ENCODE results near the gene PLPPR3.
"Not testable (repeated sequence)": the region's sequence is repeated elsewhere in the genome, so short reads cannot be mapped to it uniquely, and the experiment has no call there.

PLPPR3 gene

DNA sequence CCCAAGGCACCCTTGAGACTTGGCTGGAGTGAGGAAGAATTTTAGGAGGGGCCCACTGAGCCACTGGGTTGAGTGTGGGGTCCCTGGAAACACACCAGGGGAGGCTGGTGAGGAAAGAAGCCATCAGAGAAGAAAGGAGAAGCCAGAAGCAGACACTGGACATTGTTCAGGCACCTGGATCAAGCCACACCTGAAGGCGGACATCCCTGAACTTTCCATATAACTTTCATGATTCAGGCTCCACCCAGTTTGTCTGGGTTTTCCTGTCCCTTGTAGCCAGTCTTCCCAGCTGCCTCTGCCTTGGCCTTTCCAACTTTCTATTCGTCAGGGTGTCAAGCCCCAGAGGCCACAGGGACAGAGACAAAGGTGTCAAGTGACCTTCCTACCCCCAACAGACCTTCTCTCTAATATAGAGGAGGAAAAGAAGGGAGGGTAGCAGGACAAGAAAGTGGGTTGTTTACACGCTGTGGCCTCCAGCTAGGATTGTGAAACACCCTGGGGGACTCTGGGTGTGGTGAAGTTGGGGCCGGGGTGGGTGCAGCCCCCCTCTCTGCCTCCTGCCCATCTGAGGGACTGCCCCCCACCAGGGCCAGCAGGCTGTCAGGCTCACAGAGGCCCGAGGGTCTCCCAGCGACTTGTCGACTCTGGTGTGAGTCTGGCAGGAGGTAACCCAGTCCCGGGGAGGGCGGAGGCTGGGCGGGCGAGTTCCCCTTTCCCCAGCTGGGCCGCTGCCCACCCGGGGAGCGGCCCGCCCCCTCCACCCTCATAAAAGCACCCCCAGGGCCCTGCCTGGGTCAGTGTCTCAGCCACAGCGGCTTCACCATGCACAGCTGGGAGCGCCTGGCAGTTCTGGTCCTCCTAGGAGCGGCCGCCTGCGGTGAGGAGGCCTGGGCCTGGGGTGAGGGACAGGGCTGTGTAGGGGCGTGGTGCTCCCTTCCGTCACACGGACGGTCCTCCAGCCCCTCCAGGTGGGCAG, 37.4 kb upstream of the PLPPR3 start, which contains the start of gene CFD:
TSS of gene CFD (plus strand) at position 797 of the 976 bp plus-strand sequence. CDS start at position 823, 26 bp downstream.
- TF ChIP-seq, protein P1, sequence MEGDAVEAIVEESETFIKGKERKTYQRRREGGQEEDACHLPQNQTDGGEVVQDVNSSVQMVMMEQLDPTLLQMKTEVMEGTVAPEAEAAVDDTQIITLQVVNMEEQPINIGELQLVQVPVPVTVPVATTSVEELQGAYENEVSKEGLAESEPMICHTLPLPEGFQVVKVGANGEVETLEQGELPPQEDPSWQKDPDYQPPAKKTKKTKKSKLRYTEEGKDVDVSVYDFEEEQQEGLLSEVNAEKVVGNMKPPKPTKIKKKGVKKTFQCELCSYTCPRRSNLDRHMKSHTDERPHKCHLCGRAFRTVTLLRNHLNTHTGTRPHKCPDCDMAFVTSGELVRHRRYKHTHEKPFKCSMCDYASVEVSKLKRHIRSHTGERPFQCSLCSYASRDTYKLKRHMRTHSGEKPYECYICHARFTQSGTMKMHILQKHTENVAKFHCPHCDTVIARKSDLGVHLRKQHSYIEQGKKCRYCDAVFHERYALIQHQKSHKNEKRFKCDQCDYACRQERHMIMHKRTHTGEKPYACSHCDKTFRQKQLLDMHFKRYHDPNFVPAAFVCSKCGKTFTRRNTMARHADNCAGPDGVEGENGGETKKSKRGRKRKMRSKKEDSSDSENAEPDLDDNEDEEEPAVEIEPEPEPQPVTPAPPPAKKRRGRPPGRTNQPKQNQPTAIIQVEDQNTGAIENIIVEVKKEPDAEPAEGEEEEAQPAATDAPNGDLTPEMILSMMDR (conservative IDR thresholded peaks at IDR 0.05; ENCODE audit: control insufficient read depth, insufficient read depth, low read depth, low read length), result no peak
- DNase-seq (ENCODE audit: low read depth), result peak; percentile 47
- peak within 1 kb of the TSS; percentile 19 for H3K4me3 ChIP-seq (ENCODE audit: control insufficient read depth, low read depth, low read length)

GRCh38 chr19:858284-858683, 36.5 kb upstream of the PLPPR3 start:
- H3K4me3 ChIP-seq (ENCODE audit: control insufficient read depth, low read depth, low read length), result no peak overlapping the region
- no peak for DNase-seq (ENCODE audit: low read depth)
- TF ChIP-seq, protein P1 (conservative IDR thresholded peaks at IDR 0.05; ENCODE audit: control insufficient read depth, insufficient read depth, low read depth, low read length), result no peak

DNA sequence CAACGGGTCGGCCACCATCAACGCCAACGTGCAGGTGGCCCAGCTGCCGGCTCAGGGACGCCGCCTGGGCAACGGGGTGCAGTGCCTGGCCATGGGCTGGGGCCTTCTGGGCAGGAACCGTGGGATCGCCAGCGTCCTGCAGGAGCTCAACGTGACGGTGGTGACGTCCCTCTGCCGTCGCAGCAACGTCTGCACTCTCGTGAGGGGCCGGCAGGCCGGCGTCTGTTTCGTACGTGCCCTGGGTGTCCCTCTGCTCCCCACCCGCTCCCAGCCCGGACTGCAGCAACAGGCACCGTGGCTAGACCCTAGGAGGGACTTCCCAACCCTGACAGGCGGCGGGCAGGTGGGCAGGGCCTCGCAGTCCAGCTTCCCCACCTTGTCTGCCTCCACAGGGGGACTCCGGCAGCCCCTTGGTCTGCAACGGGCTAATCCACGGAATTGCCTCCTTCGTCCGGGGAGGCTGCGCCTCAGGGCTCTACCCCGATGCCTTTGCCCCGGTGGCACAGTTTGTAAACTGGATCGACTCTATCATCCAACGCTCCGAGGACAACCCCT, 33.9 kb upstream of the PLPPR3 start:
- H3K4me3 ChIP-seq (ENCODE audit: control insufficient read depth, low read depth, low read length), result no peak overlapping the region
- TF ChIP-seq, protein P1 (conservative IDR thresholded peaks at IDR 0.05; ENCODE audit: control insufficient read depth, insufficient read depth, low read depth, low read length), result no peak
- no peak for DNase-seq (ENCODE audit: low read depth)

- TF ChIP-seq, protein P1 (conservative IDR thresholded peaks at IDR 0.05; ENCODE audit: control insufficient read depth, insufficient read depth, low read depth, low read length), result no peak
- no peak for DNase-seq (ENCODE audit: low read depth)
- H3K4me3 ChIP-seq (ENCODE audit: control insufficient read depth, low read depth, low read length), result no peak overlapping the region
Measured at GRCh38 chr19:855142-855541, 33.4 kb upstream of the PLPPR3 start.

GRCh38 chr19:854549-854948, 32.8 kb upstream of the PLPPR3 start:
- no peak overlapping the region for H3K4me3 ChIP-seq (ENCODE audit: control insufficient read depth, low read depth, low read length)
- TF ChIP-seq, protein P1 (conservative IDR thresholded peaks at IDR 0.05; ENCODE audit: control insufficient read depth, insufficient read depth, low read depth, low read length), result no peak
- no peak for DNase-seq (ENCODE audit: low read depth)

DNA sequence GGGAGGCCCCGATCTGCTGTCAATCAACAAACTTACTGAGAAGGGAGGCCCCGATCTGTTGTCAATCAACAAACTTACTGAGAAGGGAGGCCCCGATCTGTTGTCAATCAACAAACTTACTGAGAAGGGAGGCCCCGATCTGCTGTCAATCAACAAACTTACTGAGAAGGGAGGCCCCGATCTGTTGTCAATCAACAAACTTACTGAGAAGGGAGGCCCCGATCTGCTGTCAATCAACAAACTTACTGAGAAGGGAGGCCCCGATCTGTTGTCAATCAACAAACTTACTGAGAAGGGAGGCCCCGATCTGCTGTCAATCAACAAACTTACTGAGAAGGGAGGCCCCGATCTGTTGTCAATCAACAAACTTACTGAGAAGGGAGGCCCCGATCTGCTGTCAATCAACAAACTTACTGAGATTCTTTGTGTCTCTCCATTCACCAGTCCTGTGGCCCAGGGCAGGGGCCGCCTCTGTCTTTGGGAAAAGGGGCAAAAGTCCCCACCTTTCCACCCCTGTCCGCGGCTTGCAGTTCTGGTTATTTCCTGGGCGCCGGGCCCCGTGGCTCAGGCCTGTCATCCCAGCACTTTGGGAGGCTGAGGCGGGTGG, 32.0 kb upstream of the PLPPR3 start:
- not testable (repeated sequence) for H3K4me3 ChIP-seq (ENCODE audit: control insufficient read depth, low read depth, low read length); DNase-seq (ENCODE audit: low read depth)

Data from fibroblast of mammary gland (primary cell).